NCI-H2227 (cell line): ENCODE data around the gene ATP6V1E1.

ENCODE experiments used
- DNase-seq: peaks from one replicate; lab custom pipeline; 2025; ENCODE audit not compliant: unreplicated experiment; lab: John Stamatoyannopoulos, UW

Gene ATP6V1E1

GRCh38 chr22:17634696-17635095 lies 6.1 kb upstream of the ATP6V1E1 start:
- DNase-seq, result no peak

GRCh38 chr22:17633998-17634323 lies 5.4 kb upstream of the ATP6V1E1 start:
- no peak for DNase-seq

GRCh38 chr22:17633217-17633997 lies 4.9 kb upstream of the ATP6V1E1 start:
- no peak for DNase-seq

- no peak for DNase-seq
Observed at GRCh38 chr22:17631076-17631565, 2.6 kb upstream of the ATP6V1E1 start.

GRCh38 chr22:17629641-17630040 lies 1.1 kb upstream of the ATP6V1E1 start:
- DNase-seq, result no peak

GRCh38 chr22:17629173-17629489 lies 582 bp upstream of the ATP6V1E1 start:
- no peak for DNase-seq

GRCh38 chr22:17627961-17628405 lies 566 bp downstream of the ATP6V1E1 start:
- DNase-seq, result no peak

GRCh38 chr22:17613280-17613679 lies 15.3 kb downstream of the ATP6V1E1 start:
- no peak for DNase-seq

- DNase-seq, result no peak
Observed at GRCh38 chr22:17612057-17612456, 16.5 kb downstream of the ATP6V1E1 start.

- DNase-seq, result no peak
Observed at GRCh38 chr22:17607891-17608521, 20.5 kb downstream of the ATP6V1E1 start.

- DNase-seq, result no peak
Observed at GRCh38 chr22:17606496-17606895, 22.1 kb downstream of the ATP6V1E1 start.

GRCh38 chr22:17603668-17604067 lies 24.9 kb downstream of the ATP6V1E1 start:
- no peak for DNase-seq

GRCh38 chr22:17601031-17601430 lies 27.5 kb downstream of the ATP6V1E1 start:
- DNase-seq, result no peak

GRCh38 chr22:17598318-17598717 lies 30.2 kb downstream of the ATP6V1E1 start:
- no peak for DNase-seq

GRCh38 chr22:17597217-17597616 lies 31.3 kb downstream of the ATP6V1E1 start:
- no peak for DNase-seq

GRCh38 chr22:17596226-17596625 lies 32.3 kb downstream of the ATP6V1E1 start:
- no peak for DNase-seq

GRCh38 chr22:17592201-17592600 lies 36.3 kb downstream of the ATP6V1E1 start:
- DNase-seq, result no peak

GRCh38 chr22:17590586-17590985 lies 38.0 kb downstream of the ATP6V1E1 start:
- DNase-seq, result no peak

- DNase-seq, result no peak
Observed at GRCh38 chr22:17589810-17590375, 38.7 kb downstream of the ATP6V1E1 start.

GRCh38 chr22:17588606-17589005 lies 39.9 kb downstream of the ATP6V1E1 start:
- no peak for DNase-seq

- DNase-seq, result no peak
Observed at GRCh38 chr22:17587629-17588028, 40.9 kb downstream of the ATP6V1E1 start.

GRCh38 chr22:17586831-17587440 lies 41.6 kb downstream of the ATP6V1E1 start:
- no peak for DNase-seq
